Liver (tissue), 9 donors: ENCODE data around the gene SGK2. TPM values are rescaled to one million over a fixed set of nuclear protein-coding genes. Genes with fewer than 3 reads are reported as not detected.

Experiments
- DNase-seq: peaks from one replicate; pipeline ENCODE4 v3.0.0-alpha.2; 2017; ENCODE audit warnings: low spot score
- H3K27ac ChIP-seq, 2 donors: one replicate each; pipeline ENCODE4 v1.7.0; 2013; ENCODE audit warnings: inconsistent platforms in 2 of 2, low read length in 2 of 2, control low read depth in 1 of 2, low read depth in 1 of 2, mild to moderate bottlenecking in 1 of 2
- H3K27me3 ChIP-seq, 4 donors: one replicate each; pipeline versions ENCODE4 v1.6.1 to v1.7.0; 2013; ENCODE audit warnings: low read length in 3 of 4, inconsistent platforms in 1 of 4, mild to moderate bottlenecking in 1 of 4, moderate library complexity in 1 of 4; ENCODE audit not compliant: control insufficient read depth in 4 of 4, insufficient read depth in 4 of 4
- H3K36me3 ChIP-seq, 4 donors: one replicate each; pipeline versions ENCODE4 v1.6.1 to v1.7.0; 2013; ENCODE audit warnings: low read length in 3 of 4, mild to moderate bottlenecking in 3 of 4, low read depth in 1 of 4, moderate library complexity in 1 of 4; ENCODE audit not compliant: control insufficient read depth in 4 of 4, insufficient read depth in 3 of 4
- H3K4me1 ChIP-seq, 4 donors: one replicate each; pipeline versions ENCODE4 v1.6.1 to v1.7.0; 2013; ENCODE audit warnings: low read length in 3 of 4, mild to moderate bottlenecking in 3 of 4, moderate library complexity in 1 of 4; ENCODE audit not compliant: control insufficient read depth in 4 of 4, insufficient read depth in 4 of 4
- H3K4me3 ChIP-seq, 3 donors: one replicate each; pipeline versions ENCODE4 v1.6.1 to v1.7.0; 2013; ENCODE audit warnings: low read length in 3 of 3, control low read depth in 1 of 3, low read depth in 1 of 3, mild to moderate bottlenecking in 1 of 3
- H3K9ac ChIP-seq, 2 donors: one replicate each; pipeline ENCODE4 v1.7.0; 2013; ENCODE audit warnings: low read length in 2 of 2, mild to moderate bottlenecking in 2 of 2, moderate library complexity in 2 of 2, control low read depth in 1 of 2, low read depth in 1 of 2
- H3K9me3 ChIP-seq, 4 donors: one replicate each; pipeline versions ENCODE4 v1.6.1 to v1.7.0; 2013; ENCODE audit warnings: low read length in 3 of 4; ENCODE audit not compliant: control insufficient read depth in 4 of 4
- FOXA2 ChIP-seq: IDR thresholded peaks from 2 replicates; pipeline ENCODE4 v1.6.1; 2016; ENCODE audit warnings: antibody characterized with exemption
- HNF4A ChIP-seq, 2 donors: conservative IDR thresholded peaks; 2 replicates each; pipeline ENCODE4 v1.6.1; 2016; ENCODE audit warnings: antibody characterized with exemption in 2 of 2, mild to moderate bottlenecking in 2 of 2
- JUND ChIP-seq, 2 donors: IDR thresholded peaks; 2 replicates each; pipeline ENCODE4 v1.6.1; 2016; ENCODE audit warnings: antibody characterized with exemption in 2 of 2
- RXRA ChIP-seq, 2 donors: IDR thresholded peaks; 2 replicates each; pipeline ENCODE4 v1.6.1; 2017 to 2018; ENCODE audit warnings: antibody characterized with exemption in 2 of 2, mild to moderate bottlenecking in 1 of 2
- SP1 ChIP-seq: IDR thresholded peaks from 2 replicates; pipeline ENCODE4 v1.6.1; 2018; ENCODE audit warnings: antibody characterized with exemption, mild to moderate bottlenecking
- YY1 ChIP-seq: IDR thresholded peaks from 2 replicates; pipeline ENCODE4 v1.6.1; 2016; ENCODE audit warnings: antibody characterized with exemption, mild to moderate bottlenecking
- WGBS: extraction: QIAGEN DNeasy Blood & Tissue Kit; methylation state at CpG from one replicate; pipeline ENCODE4 v1.1.7; 2013; 5-methylcytosine and 5-hydroxymethylcytosine counted together
- polyA plus RNA-seq, 2 donors: library from polyadenylated mRNA; stranded (reverse) in 1 of 2; unstranded in 1 of 2; fragments of 200-250 nt in 1 of 2; fragments of >200 nt in 1 of 2; fragmentation: Nextera tagmentation in 1 of 2; extraction: Ambion mirVana in 1 of 2; gene quantifications; one replicate each; pipeline versions ENCODE4 v1.2.1 to v1.2.3, GENCODE V29; 2013 to 2015
- total RNA-seq, 2 donors: library from RNA; depleted of rRNA; stranded (reverse); fragments of >200 nt; gene quantifications; one replicate each; pipeline ENCODE4 v1.2.3, GENCODE V29; 2014
- TF ChIP-seq, protein P1 (sequence below): IDR thresholded peaks from 2 replicates; pipeline ENCODE4 v1.6.1; 2016; ENCODE audit warnings: antibody characterized with exemption, mild to moderate bottlenecking
- TF ChIP-seq, protein P2 (sequence below): IDR thresholded peaks from 2 replicates; pipeline ENCODE4 v1.6.1; 2016; ENCODE audit warnings: antibody characterized with exemption
- TF ChIP-seq, protein P3 (sequence below): fragments of 150-350 bp; IDR thresholded peaks from 2 replicates; pipeline ENCODE4 v1.5.1; 2017; ENCODE audit warnings: improper control_type of control experiment, low read depth, low read length; ENCODE audit not compliant: missing input control
- donor health status: healthy.
- donor health status: healthy.
- donor health status: healthy.
- donor health status: healthy.
- donor health status: healthy.

SGK2 gene
- total and polyA plus RNA-seq, 4 donors, result 22.9 to 253 (median 60.3) TPM

DNA sequence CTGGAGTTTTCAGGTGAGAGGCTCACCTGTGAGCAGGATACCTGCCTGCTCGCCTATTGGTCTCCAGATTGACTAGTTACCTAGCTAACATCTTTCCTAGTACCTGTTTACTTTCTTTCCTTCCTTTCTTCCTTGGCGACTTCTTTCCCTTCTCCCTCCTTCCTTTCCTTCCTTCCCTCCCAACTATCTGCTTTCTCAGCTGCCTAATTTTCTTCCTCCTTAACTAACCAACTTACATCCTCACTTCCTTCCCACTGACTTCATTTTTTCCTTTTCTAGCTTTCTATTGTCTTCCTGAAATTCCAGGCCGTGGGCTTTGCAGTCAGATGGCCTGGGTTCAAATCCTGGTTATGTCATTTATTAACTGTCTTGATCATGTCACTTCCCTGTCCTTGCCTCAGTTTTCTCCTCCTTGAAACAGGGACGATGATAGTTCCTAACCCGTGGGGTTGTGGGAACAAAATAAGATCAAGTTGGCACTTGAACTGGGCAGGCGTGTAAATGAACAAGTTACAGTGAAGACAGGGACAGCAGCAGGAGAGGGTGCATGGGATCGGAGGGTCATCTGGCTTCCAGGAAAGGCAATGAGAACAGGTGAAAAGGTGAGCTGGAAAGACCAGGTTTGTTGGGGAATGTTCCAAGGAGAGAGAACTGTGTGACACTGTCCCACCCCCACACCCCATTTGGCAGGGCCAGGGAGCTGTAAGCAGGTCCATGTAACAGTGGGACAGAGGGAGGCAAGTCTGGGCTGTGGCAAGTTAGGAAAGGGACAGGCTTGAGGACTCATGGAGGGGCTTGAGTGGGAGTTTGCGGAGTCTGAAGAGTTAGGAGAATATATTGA is 540 bp downstream of the SGK2 start:
- peaks cover 7 to 46% (median 29%) of the 10 kb centered on the region in 4 donors for H3K4me1 ChIP-seq
- H3K27ac ChIP-seq, result peak overlapping the region; percentile 62 to 87
- TF ChIP-seq, protein P1, sequence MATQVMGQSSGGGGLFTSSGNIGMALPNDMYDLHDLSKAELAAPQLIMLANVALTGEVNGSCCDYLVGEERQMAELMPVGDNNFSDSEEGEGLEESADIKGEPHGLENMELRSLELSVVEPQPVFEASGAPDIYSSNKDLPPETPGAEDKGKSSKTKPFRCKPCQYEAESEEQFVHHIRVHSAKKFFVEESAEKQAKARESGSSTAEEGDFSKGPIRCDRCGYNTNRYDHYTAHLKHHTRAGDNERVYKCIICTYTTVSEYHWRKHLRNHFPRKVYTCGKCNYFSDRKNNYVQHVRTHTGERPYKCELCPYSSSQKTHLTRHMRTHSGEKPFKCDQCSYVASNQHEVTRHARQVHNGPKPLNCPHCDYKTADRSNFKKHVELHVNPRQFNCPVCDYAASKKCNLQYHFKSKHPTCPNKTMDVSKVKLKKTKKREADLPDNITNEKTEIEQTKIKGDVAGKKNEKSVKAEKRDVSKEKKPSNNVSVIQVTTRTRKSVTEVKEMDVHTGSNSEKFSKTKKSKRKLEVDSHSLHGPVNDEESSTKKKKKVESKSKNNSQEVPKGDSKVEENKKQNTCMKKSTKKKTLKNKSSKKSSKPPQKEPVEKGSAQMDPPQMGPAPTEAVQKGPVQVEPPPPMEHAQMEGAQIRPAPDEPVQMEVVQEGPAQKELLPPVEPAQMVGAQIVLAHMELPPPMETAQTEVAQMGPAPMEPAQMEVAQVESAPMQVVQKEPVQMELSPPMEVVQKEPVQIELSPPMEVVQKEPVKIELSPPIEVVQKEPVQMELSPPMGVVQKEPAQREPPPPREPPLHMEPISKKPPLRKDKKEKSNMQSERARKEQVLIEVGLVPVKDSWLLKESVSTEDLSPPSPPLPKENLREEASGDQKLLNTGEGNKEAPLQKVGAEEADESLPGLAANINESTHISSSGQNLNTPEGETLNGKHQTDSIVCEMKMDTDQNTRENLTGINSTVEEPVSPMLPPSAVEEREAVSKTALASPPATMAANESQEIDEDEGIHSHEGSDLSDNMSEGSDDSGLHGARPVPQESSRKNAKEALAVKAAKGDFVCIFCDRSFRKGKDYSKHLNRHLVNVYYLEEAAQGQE, result peak; percentile 5
- TF ChIP-seq HNF4A (conservative IDR thresholded peaks at IDR 0.05) (peak; percentile 16 to 32), JUND (IDR thresholded peaks at IDR 0.05) (no peak), SP1 (peak; percentile 26), RXRA (IDR thresholded peaks at IDR 0.05) (peak; percentile 22 to 55)
- peaks cover 0 to 8% (median 3%) of the 10 kb centered on the region in 4 donors for H3K36me3 ChIP-seq
- 29% methylated on average over 8 of the region's 8 CpGs for WGBS
- H3K9me3 ChIP-seq, result no peaks in the 10 kb centered on the region
- H3K9ac ChIP-seq, result peak overlapping the region; percentile 31 to 67
- H3K4me3 ChIP-seq, result peak overlapping the region; percentile 66 to 87 (median 86)
- H3K27me3 ChIP-seq, result no peaks in the 10 kb centered on the region
- DNase-seq, result no peak

DNA sequence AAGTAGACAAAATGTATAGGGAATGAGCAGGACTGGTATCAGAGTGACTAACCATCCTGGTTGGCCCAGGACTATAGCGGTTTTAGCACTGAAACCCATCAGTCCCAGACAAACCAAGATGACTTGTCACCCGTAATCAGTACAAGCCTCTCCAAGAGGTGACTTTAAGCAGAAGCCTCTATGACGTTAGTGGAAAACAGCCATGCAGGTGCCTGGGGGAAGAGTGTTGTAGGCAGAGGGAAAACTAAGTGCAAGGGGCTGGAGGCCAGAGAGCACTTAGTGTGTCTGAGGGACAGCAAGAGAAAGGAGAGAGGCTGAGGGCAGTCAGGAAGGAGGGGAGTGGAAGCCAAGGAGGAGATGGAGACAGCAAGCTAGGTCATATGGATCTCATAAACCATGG is 2.1 kb downstream of the SGK2 start:
- DNase-seq, result no peak
- 73% methylated on average over 3 of the region's 3 CpGs for whole genome bisulfite sequencing
- H3K4me3 ChIP-seq, result peak overlapping the region in 2 of 3 donors; percentile 15 to 66
- H3K27ac ChIP-seq, result peak overlapping the region; percentile 1 to 50
- no peak for TF ChIP-seq YY1
- TF ChIP-seq, protein P2, sequence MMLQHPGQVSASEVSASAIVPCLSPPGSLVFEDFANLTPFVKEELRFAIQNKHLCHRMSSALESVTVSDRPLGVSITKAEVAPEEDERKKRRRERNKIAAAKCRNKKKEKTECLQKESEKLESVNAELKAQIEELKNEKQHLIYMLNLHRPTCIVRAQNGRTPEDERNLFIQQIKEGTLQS, result no peak
- TF ChIP-seq FOXA2, result no peak
- TF ChIP-seq, protein P1, result no peak
- TF ChIP-seq, protein P3, sequence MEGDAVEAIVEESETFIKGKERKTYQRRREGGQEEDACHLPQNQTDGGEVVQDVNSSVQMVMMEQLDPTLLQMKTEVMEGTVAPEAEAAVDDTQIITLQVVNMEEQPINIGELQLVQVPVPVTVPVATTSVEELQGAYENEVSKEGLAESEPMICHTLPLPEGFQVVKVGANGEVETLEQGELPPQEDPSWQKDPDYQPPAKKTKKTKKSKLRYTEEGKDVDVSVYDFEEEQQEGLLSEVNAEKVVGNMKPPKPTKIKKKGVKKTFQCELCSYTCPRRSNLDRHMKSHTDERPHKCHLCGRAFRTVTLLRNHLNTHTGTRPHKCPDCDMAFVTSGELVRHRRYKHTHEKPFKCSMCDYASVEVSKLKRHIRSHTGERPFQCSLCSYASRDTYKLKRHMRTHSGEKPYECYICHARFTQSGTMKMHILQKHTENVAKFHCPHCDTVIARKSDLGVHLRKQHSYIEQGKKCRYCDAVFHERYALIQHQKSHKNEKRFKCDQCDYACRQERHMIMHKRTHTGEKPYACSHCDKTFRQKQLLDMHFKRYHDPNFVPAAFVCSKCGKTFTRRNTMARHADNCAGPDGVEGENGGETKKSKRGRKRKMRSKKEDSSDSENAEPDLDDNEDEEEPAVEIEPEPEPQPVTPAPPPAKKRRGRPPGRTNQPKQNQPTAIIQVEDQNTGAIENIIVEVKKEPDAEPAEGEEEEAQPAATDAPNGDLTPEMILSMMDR, result no peak
- H3K4me1 ChIP-seq, result peaks cover 7 to 40% (median 25%) of the 10 kb centered on the region in 4 donors
- H3K9ac ChIP-seq, result no peak overlapping the region
- no peaks in the 10 kb centered on the region for H3K27me3 ChIP-seq
- H3K36me3 ChIP-seq, result peaks cover 3 to 13% (median 10%) of the 10 kb centered on the region in 4 donors
- no peaks in the 10 kb centered on the region for H3K9me3 ChIP-seq
